HCT116 (cell line): ENCODE data around the gene MEGF6.

ENCODE experiments used
- EGR1 ChIP-seq: IDR thresholded peaks from 2 replicates; pipeline ENCODE4 v1.6.1; 2012; ENCODE audit warnings: low read depth
- ELF1 ChIP-seq: IDR thresholded peaks from 2 replicates; pipeline ENCODE4 v1.6.1; 2012; ENCODE audit warnings: low read depth, borderline replicate concordance
- EZH2 ChIP-seq: fragments of 200-600 bp; sonication (generic); IDR thresholded peaks from 2 replicates; pipeline ENCODE4 v1.6.1; 2017; ENCODE audit warnings: antibody characterized with exemption, mixed run types
- POLR2A ChIP-seq: IDR thresholded peaks from 2 replicates; pipeline ENCODE4 v1.7.0; 2011; ENCODE audit warnings: borderline replicate concordance; ENCODE audit not compliant: insufficient read depth, insufficient read length; ENCODE audit errors: extremely low read depth
- POLR2AphosphoS5 ChIP-seq: IDR thresholded peaks from 2 replicates; pipeline ENCODE4 v1.6.1; 2011; ENCODE audit warnings: mild to moderate bottlenecking, low read depth, low read length, moderate library complexity
- RAD21 ChIP-seq: IDR thresholded peaks from 2 replicates; pipeline ENCODE4 v1.6.1; 2012; ENCODE audit warnings: low read depth, mild to moderate bottlenecking
- SIN3A ChIP-seq: IDR thresholded peaks from 2 replicates; pipeline ENCODE4 v1.6.1; 2012; ENCODE audit warnings: low read depth
- YY1 ChIP-seq: IDR thresholded peaks from 2 replicates; pipeline ENCODE4 v1.6.1; 2011; ENCODE audit warnings: low read length, low read depth, moderate library complexity, mild to moderate bottlenecking; ENCODE audit not compliant: insufficient replicate concordance; ENCODE audit errors: extremely low read depth
- ZNF274 ChIP-seq: fragments of 200-500 bp; sonication (Bioruptor generic); IDR thresholded peaks from 2 replicates; pipeline ENCODE4 v1.6.1; 2014; ENCODE audit warnings: mild to moderate bottlenecking, low read depth, low read length, inconsistent platforms
- TF ChIP-seq, protein P1 (sequence below), 3 experiments: fragments of 200-600 bp in 1 of 3; sonication (generic) in 1 of 3; IDR thresholded peaks in 2 of 3; conservative IDR thresholded peaks in 1 of 3; 2 replicates each; pipeline ENCODE4 v1.5.1; 2012 to 2017; ENCODE audit warnings: low read depth in 2 of 3, low read length in 2 of 3, antibody characterized with exemption in 1 of 3, borderline replicate concordance in 1 of 3, control low read depth in 1 of 3, mild to moderate bottlenecking in 1 of 3, mixed read lengths in 1 of 3, mixed run types in 1 of 3, moderate library complexity in 1 of 3; ENCODE audit not compliant: insufficient read depth in 1 of 3
- TF ChIP-seq, protein P2 (sequence below): IDR thresholded peaks from 2 replicates; pipeline ENCODE4 v1.6.1; 2012; ENCODE audit warnings: low read depth
- TF ChIP-seq, protein P3 (sequence below): IDR thresholded peaks from 2 replicates; pipeline ENCODE4 v1.6.1; 2011; ENCODE audit warnings: mild to moderate bottlenecking, low read length, moderate library complexity; ENCODE audit not compliant: insufficient replicate concordance; ENCODE audit errors: extremely low read depth
- TF ChIP-seq, protein P4 (sequence below): IDR thresholded peaks from 2 replicates; pipeline ENCODE4 v1.6.1; 2012

DNA sequence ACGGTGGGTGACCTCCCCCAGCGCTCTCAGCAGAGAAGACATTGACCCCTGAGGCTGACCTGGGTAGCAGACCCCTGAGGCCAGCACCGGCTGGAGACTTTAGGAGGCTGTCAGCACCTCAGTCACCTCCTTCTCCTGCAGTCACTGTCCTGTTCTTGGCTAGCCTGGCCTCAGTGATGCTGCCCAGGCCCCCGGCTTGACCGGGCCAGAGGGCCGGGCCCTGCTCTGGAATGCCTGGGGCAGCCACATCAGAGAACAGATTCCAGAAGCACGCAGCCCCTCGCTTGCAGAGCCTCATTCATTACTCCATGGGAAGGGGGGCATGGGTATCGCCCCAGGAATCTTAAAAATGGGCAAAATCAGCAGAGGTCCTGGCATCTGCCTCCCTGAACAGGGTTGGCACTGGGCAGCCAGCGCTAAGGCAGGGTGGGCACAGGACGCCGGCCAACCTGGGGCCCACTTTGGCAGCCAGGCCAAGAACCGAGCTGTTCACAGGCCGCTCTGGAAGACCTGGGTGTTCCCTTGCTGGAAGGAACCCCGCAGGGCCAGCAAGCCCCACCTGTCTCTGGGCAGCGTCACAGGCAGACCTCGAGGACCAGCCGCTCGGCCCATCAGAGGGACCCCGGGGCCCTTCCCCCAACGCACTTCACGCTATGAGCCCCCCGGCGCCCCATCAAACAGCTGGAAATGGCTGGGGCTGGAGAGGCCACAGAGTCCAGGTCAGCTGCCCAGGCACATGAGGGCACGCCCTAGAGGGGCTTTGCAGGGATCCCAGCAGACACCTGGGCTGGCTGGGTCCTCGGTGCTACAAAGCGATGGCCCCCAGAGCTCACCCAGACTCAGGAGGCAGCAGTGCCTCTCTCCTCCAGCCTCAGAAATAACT is 45.1 kb downstream of the MEGF6 start:
- TF ChIP-seq, protein P1, sequence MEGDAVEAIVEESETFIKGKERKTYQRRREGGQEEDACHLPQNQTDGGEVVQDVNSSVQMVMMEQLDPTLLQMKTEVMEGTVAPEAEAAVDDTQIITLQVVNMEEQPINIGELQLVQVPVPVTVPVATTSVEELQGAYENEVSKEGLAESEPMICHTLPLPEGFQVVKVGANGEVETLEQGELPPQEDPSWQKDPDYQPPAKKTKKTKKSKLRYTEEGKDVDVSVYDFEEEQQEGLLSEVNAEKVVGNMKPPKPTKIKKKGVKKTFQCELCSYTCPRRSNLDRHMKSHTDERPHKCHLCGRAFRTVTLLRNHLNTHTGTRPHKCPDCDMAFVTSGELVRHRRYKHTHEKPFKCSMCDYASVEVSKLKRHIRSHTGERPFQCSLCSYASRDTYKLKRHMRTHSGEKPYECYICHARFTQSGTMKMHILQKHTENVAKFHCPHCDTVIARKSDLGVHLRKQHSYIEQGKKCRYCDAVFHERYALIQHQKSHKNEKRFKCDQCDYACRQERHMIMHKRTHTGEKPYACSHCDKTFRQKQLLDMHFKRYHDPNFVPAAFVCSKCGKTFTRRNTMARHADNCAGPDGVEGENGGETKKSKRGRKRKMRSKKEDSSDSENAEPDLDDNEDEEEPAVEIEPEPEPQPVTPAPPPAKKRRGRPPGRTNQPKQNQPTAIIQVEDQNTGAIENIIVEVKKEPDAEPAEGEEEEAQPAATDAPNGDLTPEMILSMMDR (IDR thresholded peaks at IDR 0.05 in 2 of 3, conservative IDR thresholded peaks at IDR 0.05 in 1 of 3; ENCODE audit: borderline replicate concordance in 1 of 3, insufficient read depth in 1 of 3, low read depth in 2 of 3, low read length in 2 of 3): no peak
- TF ChIP-seq POLR2A (no peak), SIN3A (no peak), ELF1 (no peak), YY1 (no peak), RAD21 (no peak), POLR2AphosphoS5 (no peak), EGR1 (no peak), EZH2 (no peak), ZNF274 (no peak)
- TF ChIP-seq, protein P2, sequence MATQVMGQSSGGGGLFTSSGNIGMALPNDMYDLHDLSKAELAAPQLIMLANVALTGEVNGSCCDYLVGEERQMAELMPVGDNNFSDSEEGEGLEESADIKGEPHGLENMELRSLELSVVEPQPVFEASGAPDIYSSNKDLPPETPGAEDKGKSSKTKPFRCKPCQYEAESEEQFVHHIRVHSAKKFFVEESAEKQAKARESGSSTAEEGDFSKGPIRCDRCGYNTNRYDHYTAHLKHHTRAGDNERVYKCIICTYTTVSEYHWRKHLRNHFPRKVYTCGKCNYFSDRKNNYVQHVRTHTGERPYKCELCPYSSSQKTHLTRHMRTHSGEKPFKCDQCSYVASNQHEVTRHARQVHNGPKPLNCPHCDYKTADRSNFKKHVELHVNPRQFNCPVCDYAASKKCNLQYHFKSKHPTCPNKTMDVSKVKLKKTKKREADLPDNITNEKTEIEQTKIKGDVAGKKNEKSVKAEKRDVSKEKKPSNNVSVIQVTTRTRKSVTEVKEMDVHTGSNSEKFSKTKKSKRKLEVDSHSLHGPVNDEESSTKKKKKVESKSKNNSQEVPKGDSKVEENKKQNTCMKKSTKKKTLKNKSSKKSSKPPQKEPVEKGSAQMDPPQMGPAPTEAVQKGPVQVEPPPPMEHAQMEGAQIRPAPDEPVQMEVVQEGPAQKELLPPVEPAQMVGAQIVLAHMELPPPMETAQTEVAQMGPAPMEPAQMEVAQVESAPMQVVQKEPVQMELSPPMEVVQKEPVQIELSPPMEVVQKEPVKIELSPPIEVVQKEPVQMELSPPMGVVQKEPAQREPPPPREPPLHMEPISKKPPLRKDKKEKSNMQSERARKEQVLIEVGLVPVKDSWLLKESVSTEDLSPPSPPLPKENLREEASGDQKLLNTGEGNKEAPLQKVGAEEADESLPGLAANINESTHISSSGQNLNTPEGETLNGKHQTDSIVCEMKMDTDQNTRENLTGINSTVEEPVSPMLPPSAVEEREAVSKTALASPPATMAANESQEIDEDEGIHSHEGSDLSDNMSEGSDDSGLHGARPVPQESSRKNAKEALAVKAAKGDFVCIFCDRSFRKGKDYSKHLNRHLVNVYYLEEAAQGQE: no peak
- TF ChIP-seq, protein P3, sequence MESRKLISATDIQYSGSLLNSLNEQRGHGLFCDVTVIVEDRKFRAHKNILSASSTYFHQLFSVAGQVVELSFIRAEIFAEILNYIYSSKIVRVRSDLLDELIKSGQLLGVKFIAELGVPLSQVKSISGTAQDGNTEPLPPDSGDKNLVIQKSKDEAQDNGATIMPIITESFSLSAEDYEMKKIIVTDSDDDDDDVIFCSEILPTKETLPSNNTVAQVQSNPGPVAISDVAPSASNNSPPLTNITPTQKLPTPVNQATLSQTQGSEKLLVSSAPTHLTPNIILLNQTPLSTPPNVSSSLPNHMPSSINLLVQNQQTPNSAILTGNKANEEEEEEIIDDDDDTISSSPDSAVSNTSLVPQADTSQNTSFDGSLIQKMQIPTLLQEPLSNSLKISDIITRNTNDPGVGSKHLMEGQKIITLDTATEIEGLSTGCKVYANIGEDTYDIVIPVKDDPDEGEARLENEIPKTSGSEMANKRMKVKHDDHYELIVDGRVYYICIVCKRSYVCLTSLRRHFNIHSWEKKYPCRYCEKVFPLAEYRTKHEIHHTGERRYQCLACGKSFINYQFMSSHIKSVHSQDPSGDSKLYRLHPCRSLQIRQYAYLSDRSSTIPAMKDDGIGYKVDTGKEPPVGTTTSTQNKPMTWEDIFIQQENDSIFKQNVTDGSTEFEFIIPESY: no peak
- TF ChIP-seq, protein P4, sequence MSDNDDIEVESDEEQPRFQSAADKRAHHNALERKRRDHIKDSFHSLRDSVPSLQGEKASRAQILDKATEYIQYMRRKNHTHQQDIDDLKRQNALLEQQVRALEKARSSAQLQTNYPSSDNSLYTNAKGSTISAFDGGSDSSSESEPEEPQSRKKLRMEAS: no peak
